GM18861 (cell line): ENCODE measurements around the gene CCDC40.

Experiments used
- ATAC-seq: cut with Tn5 transposase; IDR thresholded peaks from one replicate; pipeline ENCODE4 v1.9.1; 2021; ENCODE audit not compliant: unreplicated experiment

The CCDC40 gene

DNA sequence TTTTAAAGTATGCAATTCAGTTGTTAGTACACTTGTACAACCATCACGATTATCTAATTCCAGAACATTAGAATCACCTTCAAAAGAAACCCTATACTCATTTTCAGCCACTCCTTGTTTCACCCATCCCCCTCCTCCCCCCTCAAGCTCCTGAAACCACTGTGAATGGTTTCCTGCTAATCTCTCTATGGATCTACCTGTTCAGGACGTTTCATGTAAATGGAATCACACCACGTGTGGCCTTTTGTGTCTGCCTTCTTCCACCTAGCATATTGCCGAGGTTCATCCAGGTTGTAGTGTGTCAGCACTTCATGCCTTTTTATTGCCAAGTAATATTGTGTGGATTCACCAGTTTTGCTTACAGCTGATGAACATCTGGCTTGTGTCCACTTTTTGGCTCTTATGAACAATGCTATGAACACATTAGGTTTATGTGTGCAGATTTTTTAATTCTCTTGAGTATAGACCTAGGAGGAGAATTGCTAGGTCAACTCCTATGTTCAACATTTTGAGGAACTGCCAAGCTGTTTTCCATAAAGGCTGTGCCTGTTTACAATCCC is 92.6 kb downstream of the CCDC40 start:
- ATAC-seq, result no peak

DNA sequence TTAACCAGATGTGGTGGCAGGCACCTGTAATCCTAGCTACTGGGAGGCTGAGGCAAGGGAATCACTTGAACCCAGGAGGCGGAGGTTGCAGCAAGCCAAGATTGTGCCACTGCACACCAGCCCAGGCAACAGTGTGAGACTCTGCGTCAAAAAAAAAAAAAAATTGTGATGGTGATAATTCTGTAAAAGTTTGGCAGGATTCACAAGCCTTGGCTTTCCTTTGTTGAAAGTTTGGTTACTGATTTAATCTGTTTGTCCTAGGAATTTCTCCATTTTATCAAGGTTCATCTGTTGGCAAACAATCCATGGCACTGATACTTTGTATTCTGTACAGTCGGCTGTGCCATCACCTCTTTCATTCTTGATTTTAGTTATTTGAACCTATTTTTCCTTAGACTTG is 94.5 kb downstream of the CCDC40 start:
- ATAC-seq, result no peak

DNA sequence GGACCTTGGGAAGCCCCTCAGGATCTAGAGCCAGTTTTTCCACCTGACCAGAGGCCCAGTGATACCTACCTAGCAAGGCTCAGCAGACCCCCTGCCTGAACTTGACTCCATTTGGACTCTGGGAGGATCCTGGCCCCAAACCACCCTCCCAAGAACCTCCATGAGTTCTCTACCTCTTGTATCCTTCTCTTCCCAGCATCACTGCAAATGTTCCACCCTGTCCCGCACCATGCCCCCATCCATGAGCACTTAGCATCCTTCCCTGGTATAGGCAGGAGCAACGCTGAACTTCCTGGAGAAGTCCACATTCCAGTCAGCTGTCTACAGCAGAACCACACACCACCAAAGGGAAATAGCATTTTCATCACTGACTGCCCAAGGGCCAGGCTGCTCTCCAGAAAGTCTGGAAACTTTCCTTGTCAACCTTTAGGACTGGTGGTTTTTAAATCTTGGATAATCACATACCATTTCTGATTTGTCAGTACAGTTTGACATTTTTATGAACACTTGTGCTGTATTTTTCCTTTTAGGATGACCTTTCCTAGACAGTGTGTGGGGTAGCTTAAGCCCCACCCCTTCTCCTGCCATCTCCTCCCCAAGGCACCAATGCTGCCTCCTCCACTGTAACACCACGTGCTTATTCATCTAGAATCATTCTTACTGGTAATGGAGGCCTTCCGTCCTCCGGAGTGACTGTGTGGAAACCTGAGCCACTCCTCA is 96.6 kb downstream of the CCDC40 start:
- ATAC-seq, result no peak

GRCh38 chr17:80133626-80133970 is 97.2 kb downstream of the CCDC40 start:
- no peak for ATAC-seq

GRCh38 chr17:80137131-80137530 is 100.7 kb downstream of the CCDC40 start:
- no peak for ATAC-seq

- ATAC-seq, result no peak
Observed at GRCh38 chr17:80138856-80139426, 102.5 kb downstream of the CCDC40 start.

- ATAC-seq, result no peak
Observed at GRCh38 chr17:80141463-80142165, 105.2 kb downstream of the CCDC40 start.

- no peak for ATAC-seq
Observed at GRCh38 chr17:80142929-80143328, 106.5 kb downstream of the CCDC40 start.

DNA sequence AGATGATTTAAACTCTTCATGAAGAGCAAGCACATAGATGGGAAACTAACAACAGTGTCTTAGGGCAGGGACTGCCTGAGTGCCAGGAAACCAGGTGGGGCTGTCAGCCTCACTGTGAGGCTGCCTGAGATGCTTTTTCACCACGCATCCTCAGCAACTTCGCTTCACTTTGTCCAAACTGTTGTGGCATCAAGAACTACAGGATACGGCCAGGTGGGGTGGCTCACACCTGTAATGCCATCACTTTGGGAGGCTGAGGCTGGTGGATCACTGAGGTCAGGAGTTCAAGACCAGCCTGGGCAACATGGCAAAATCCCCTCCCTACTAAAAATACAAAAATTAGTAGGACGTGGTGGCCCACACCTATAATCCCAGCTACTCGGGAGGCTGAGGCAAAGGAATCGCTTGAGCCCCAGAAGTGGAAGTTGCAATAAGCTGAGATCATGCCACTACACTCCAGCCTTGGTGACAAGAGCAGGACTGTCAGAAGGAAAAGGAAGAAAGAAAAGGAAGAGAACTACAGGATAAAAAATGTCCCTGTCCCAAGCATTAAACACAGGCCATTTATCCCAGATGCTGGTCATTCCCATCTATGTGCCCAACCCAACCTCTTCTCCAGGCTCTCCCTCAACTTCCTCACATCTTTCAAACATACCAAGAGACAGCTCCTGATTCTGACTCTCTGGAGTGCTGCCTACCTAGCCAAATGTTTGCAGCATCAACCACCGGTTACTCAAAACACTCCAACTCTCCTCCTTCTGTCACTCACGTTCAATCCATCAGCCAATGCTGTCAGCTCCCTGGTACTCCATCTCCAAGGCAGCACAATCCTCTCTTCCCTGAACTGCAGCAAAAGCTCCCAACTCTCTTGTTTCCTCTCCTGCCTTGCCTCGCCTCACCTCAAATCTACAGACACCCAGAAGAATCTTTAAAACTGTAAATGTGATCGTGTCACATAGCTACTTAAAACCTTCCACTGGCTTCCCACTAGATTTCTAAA is 108.9 kb downstream of the CCDC40 start:
- no peak for ATAC-seq

DNA sequence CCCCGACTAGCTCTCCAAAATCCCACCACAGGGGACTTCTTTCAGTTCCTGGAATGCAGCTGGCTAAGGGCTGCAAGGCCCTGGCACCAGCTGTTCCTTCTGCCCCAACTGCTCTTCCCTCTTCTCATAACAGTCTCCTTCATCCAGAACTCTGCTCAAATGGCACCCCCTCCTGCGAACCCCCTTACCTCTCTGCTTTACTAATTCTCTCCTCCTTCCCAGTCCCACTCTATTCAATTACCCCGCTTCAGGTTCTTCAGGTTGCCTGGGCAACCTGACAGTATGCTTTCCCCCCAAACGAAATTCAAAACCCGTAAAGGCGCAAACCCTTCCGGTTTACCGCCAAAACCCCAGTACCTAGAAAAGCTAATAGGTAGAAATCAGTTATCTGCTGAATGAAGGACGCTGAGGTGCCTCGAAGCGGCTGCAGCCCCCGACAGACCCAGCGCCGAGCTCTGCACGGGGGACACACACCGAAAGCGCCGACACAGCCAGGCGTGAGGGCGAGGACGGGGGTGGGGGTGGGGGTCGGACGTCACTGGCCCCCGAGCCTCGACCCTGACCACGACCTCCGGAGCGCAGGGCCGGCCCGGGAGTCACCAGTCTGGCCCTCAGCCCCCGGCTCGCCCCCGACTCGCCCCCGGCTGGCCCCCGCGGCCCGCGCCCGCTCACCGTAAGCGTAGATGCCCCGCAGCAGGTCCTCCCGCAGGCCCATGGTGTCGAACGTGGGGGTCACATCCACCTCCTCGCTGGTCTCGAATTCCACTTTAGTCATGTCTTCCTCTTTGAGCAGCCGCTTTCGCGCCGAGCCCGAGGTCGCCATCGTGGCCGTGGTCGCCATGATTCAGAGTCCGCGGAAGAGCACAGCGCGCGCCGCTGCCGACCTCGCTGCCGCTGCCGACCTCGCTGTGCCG is 109.9 kb downstream of the CCDC40 start:
- peak; percentile 10 for ATAC-seq

DNA sequence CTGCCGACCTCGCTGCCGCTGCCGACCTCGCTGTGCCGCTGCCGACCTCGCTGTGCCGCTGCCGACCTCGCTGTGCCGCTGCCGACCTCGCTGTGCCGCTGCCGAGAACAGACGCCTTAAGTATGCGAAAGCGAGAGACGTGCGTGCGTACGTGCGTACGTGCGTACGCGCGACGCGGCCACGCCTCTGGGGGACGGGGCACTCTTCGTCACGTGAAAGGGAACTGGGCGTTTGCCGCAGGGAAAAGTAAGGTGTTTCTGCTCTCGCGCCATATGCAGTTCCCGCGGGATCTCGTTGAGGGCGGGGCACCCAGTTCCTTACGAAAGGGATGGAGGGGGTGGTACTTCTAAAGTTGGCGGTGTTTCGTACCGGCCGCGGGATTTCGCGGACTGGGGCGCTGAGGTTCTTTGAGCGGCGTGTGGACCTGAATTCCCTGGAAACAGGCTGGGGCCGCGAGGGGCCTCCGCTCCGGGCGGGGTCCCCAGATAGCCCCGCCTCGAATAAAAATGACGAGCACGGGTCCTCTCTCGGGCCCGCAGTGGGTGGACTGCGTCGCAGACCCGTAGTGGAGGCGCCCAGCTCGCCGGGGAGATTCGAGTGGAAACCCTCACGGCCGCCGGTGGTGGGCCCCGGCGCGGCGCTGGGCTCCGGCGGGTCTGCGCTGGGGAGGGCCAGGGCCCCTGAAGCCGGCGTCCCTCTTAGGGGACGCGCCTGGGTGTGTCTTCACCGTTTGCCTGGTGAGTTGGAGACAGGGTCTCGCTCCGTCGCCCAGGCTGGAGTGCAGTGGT is 110.8 kb downstream of the CCDC40 start, which contains the start of gene EIF4A3:
EIF4A3 (minus strand) TSS at position 94 of the 788 bp plus-strand sequence. CDS start 167 bp downstream, outside the sequence.
- peak; percentile 74 for ATAC-seq
